GM12874 (cell line): ENCODE data around the gene USP1.
A peak's percentile ranks its signal among the peaks of the same experiment; 100 is the strongest.

Experiments
- CTCF ChIP-seq: IDR thresholded peaks from 2 replicates; pipeline ENCODE4 v1.5.1; 2011; ENCODE audit warnings: low read depth, mild to moderate bottlenecking, control low read depth, low read length, moderate library complexity; ENCODE audit not compliant: insufficient read depth

Gene USP1

GRCh38 chr1:62436466-62437272 is at the start of gene USP1:
Gene USP1 (plus strand): TSS chr1:62437049. CDS start chr1:62439868, 2,819 bp downstream.
- no peak for TF ChIP-seq CTCF

- no peak for TF ChIP-seq CTCF
Observed at GRCh38 chr1:62389531-62389930, 47.3 kb upstream of the USP1 start.

GRCh38 chr1:62390071-62390470 is 46.8 kb upstream of the USP1 start:
- no peak for TF ChIP-seq CTCF

GRCh38 chr1:62391369-62391971 is 45.4 kb upstream of the USP1 start:
- peak; percentile 65 for TF ChIP-seq CTCF

GRCh38 chr1:62392951-62393350 is 43.9 kb upstream of the USP1 start:
- TF ChIP-seq CTCF = no peak

GRCh38 chr1:62394646-62395045 is 42.2 kb upstream of the USP1 start:
- no peak for TF ChIP-seq CTCF

GRCh38 chr1:62395291-62395690 is 41.6 kb upstream of the USP1 start:
- no peak for TF ChIP-seq CTCF
